Common myeloid progenitor, CD34-positive (primary cell): Measurements from ENCODE around the gene ZNF536.

ENCODE experiments used
- CTCF ChIA-PET: fragments of 350-600 bp; sonication (Branson Sonifier 250); formaldehyde crosslinking; loops from one replicate; lab custom pipeline; 2021; ENCODE audit warnings: antibody characterized with exemption; lab: Charles Lee
- POLR2A ChIA-PET: fragments of 350-600 bp; sonication (Branson Sonifier 250); formaldehyde crosslinking; loops from one replicate; lab custom pipeline; 2021; ENCODE audit warnings: antibody characterized with exemption; lab: Charles Lee
- DNase-seq, 3 donors: peaks; one replicate each; pipeline versions ENCODE4 v3.0.0 to v3.0.0-alpha.2; 2013
- H3K27ac ChIP-seq, 2 experiments: 1 replicate in 1 of 2; 2 replicates in 1 of 2; pipeline ENCODE4 v1.7.0; 2013; ENCODE audit warnings: inconsistent platforms in 2 of 2, low read length in 2 of 2, mild to moderate bottlenecking in 2 of 2, low read depth in 1 of 2, moderate library complexity in 1 of 2; ENCODE audit not compliant: severe bottlenecking in 2 of 2, insufficient read depth in 1 of 2, poor library complexity in 1 of 2
- H3K27me3 ChIP-seq, 5 experiments: replicated peaks in 2 of 5; 1 replicate in 3 of 5; 2 replicates in 2 of 5; pipeline versions ENCODE4 v1.6.1 to v1.7.0; 2013; ENCODE audit warnings: low read length in 4 of 5, mild to moderate bottlenecking in 2 of 5, moderate library complexity in 2 of 5, inconsistent platforms in 1 of 5; ENCODE audit not compliant: insufficient read depth in 5 of 5, control insufficient read depth in 4 of 5
- H3K36me3 ChIP-seq, 4 experiments: 1 replicate in 2 of 4; 2 replicates in 2 of 4; pipeline versions ENCODE4 v1.6.1 to v1.7.0; 2013; ENCODE audit warnings: low read length in 3 of 4, control low read depth in 1 of 4, mild to moderate bottlenecking in 1 of 4; ENCODE audit not compliant: control insufficient read depth in 4 of 4, insufficient read depth in 4 of 4
- H3K4me1 ChIP-seq, 4 experiments: 1 replicate in 3 of 4; 2 replicates in 1 of 4; pipeline versions ENCODE4 v1.6.1 to v1.7.1; 2013; ENCODE audit warnings: low read length in 3 of 4, mild to moderate bottlenecking in 3 of 4, control low read depth in 1 of 4, inconsistent platforms in 1 of 4, moderate library complexity in 1 of 4; ENCODE audit not compliant: control insufficient read depth in 4 of 4, insufficient read depth in 4 of 4; ENCODE audit errors: control extremely low read depth in 1 of 4
- H3K4me3 ChIP-seq, 7 experiments: 1 replicate in 4 of 7; 2 replicates in 3 of 7; pipeline versions ENCODE4 v1.5.1 to v1.7.0; 2013; ENCODE audit warnings: mild to moderate bottlenecking in 7 of 7, low read length in 6 of 7, moderate library complexity in 6 of 7, inconsistent platforms in 2 of 7, low read depth in 2 of 7, control low read depth in 1 of 7; ENCODE audit not compliant: insufficient read depth in 4 of 7, control insufficient read depth in 1 of 7; ENCODE audit errors: extremely low read depth in 1 of 7
- H3K9me3 ChIP-seq, 5 experiments: 1 replicate in 4 of 5; 2 replicates in 1 of 5; pipeline versions ENCODE4 v1.6.1 to v1.7.1; 2013; ENCODE audit warnings: low read length in 4 of 5, mild to moderate bottlenecking in 2 of 5, inconsistent platforms in 1 of 5, low read depth in 1 of 5, moderate library complexity in 1 of 5; ENCODE audit not compliant: control insufficient read depth in 4 of 5, insufficient read depth in 2 of 5; ENCODE audit errors: control extremely low read depth in 1 of 5
- WGBS: methylation state at CpG from one replicate; pipeline ENCODE4 v1.1.5; 2013; ENCODE audit not compliant: insufficient coverage; 5-methylcytosine and 5-hydroxymethylcytosine counted together

The ZNF536 gene

DNA sequence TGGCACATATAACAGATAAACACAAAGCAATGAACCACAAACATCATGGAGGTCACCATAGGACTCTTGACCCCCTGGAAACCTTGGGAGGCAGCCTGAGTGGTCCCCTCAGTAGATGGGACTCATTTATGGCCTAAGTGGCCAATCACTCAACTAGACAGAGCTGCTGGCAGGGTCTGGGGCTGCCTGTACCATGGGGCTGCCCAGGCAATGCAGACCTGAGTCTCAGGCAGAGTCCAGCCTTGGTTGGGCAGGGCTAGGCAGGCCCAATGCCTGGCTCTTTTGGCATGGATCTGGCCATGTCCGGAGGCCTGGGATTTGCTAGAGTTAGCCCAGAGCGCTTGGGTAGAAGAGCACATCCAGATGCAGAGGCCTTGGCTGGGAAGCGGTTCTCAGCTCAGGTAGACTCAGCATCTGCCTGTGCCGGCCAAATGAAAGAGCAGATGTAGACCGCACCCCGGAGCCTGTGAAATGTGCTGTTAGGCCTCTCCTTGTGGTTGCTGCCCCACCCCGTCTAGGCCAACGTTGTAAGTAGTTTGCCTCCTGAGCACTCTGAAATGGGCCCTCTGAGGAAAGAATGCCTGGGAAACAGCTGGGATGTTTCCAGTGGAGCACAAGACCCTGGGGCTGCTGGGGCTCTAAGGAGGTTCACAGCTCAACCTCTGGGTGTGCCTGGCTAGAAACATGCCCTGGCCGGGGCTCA, 171.2 kb downstream of the ZNF536 start:
- no peak overlapping the region for H3K27ac ChIP-seq
- peaks cover 0 to 4% (median 0%) of the 10 kb centered on the region in 5 experiments for H3K9me3 ChIP-seq
- no peak for DNase-seq
- no peaks in the 10 kb centered on the region for H3K36me3 ChIP-seq
- 90% methylated on average over 9 of the region's 9 CpGs for WGBS
- H3K27me3 ChIP-seq: no peaks in the 10 kb centered on the region
- ChIA-PET POLR2A (no interaction called here), CTCF (no interaction called here)
- H3K4me3 ChIP-seq: no peak overlapping the region
- H3K4me1 ChIP-seq: peaks cover 0 to 2% (median 0%) of the 10 kb centered on the region in 4 experiments

- POLR2A ChIA-PET: no interaction called here
- H3K27me3 ChIP-seq: no peaks in the 10 kb centered on the region
- peaks cover 0 to 3% (median 0%) of the 10 kb centered on the region in 5 experiments for H3K9me3 ChIP-seq
- CTCF ChIA-PET: no interaction called here
- no peaks in the 10 kb centered on the region for H3K36me3 ChIP-seq
- 99% methylated on average over 7 of the region's 7 CpGs for WGBS
- H3K27ac ChIP-seq: no peak overlapping the region
- peaks cover 0 to 4% (median 1%) of the 10 kb centered on the region in 4 experiments for H3K4me1 ChIP-seq
- no peak overlapping the region for H3K4me3 ChIP-seq
- no peak for DNase-seq
These were observed 173.6 kb downstream of the ZNF536 start for GRCh38 chr19:30545752-30546151.

GRCh38 chr19:30546332-30546731, 174.1 kb downstream of the ZNF536 start:
- POLR2A ChIA-PET: no interaction called here
- H3K9me3 ChIP-seq: peaks cover 0 to 3% (median 0%) of the 10 kb centered on the region in 5 experiments
- H3K27me3 ChIP-seq: no peaks in the 10 kb centered on the region
- peaks cover 3 to 10% (median 6%) of the 10 kb centered on the region in 4 experiments for H3K4me1 ChIP-seq
- 53% methylated on average over 4 of the region's 6 CpGs for WGBS
- no peak overlapping the region for H3K4me3 ChIP-seq
- CTCF ChIA-PET: no interaction called here
- no peak for DNase-seq
- no peak overlapping the region for H3K27ac ChIP-seq
- H3K36me3 ChIP-seq: no peaks in the 10 kb centered on the region

DNA sequence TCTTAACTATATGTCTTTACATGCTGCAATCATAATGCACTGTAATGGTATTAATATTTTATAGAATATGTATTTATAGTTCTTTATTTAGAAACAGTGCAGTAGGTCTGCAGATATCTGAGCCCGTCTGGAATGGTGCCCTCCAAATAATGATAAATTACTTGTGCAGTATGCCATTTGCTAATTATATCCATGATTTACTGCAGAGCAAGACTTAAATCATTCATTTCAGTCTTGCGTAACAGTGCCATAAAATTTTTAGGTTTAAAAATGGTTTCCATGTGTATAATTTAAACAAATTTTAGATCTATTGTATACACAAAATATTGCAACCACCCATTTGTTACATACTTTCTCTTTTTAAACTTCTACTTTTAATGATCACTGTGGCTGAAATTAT, 175.1 kb downstream of the ZNF536 start:
- ChIA-PET CTCF (interaction anchor here (1.3 kb wide), 1 partner anchor 15 kb away, joined by 4 read pairs; no protein-coding TSS in a partner anchor), POLR2A (no interaction called here)
- WGBS: no CpG with 5 or more reads among the region's 2 CpGs
- DNase-seq: no peak
- Histone ChIP-seq H3K36me3 (no peaks in the 10 kb centered on the region), H3K4me1 (peaks cover 5 to 14% (median 9%) of the 10 kb centered on the region in 4 experiments), H3K27ac (no peak overlapping the region), H3K4me3 (no peak overlapping the region), H3K9me3 (peaks cover 0 to 3% (median 0%) of the 10 kb centered on the region in 5 experiments), H3K27me3 (no peaks in the 10 kb centered on the region)

GRCh38 chr19:30549151-30549550, 177.0 kb downstream of the ZNF536 start:
- peaks cover 0 to 3% (median 0%) of the 10 kb centered on the region in 5 experiments for H3K9me3 ChIP-seq
- peaks cover 5 to 14% (median 9%) of the 10 kb centered on the region in 4 experiments for H3K4me1 ChIP-seq
- H3K27me3 ChIP-seq: no peaks in the 10 kb centered on the region
- WGBS: 96% methylated on average over 10 of the region's 13 CpGs
- H3K27ac ChIP-seq: no peak overlapping the region
- DNase-seq: no peak
- no peak overlapping the region for H3K4me3 ChIP-seq
- ChIA-PET CTCF (no interaction called here), POLR2A (no interaction called here)
- H3K36me3 ChIP-seq: no peaks in the 10 kb centered on the region

GRCh38 chr19:30551271-30551670, 179.1 kb downstream of the ZNF536 start:
- Histone ChIP-seq H3K4me3 (no peak overlapping the region), H3K4me1 (peaks cover 5 to 14% (median 9%) of the 10 kb centered on the region in 4 experiments), H3K36me3 (no peaks in the 10 kb centered on the region), H3K27me3 (peaks cover 0 to under 1% (median 0%) of the 10 kb centered on the region in 5 experiments), H3K27ac (no peak overlapping the region), H3K9me3 (peaks cover 0 to 3% (median 0%) of the 10 kb centered on the region in 5 experiments)
- ChIA-PET CTCF (no interaction called here), POLR2A (no interaction called here)
- 81% methylated on average over 8 of the region's 11 CpGs for WGBS
- no peak for DNase-seq

- ChIA-PET POLR2A (no interaction called here), CTCF (no interaction called here)
- H3K4me3 ChIP-seq: no peak overlapping the region
- no peak for DNase-seq
- peaks cover 5 to 14% (median 9%) of the 10 kb centered on the region in 4 experiments for H3K4me1 ChIP-seq
- H3K27me3 ChIP-seq: peaks cover 0 to 7% (median 0%) of the 10 kb centered on the region in 5 experiments
- H3K36me3 ChIP-seq: no peaks in the 10 kb centered on the region
- WGBS: 100% methylated on average over 3 of the region's 5 CpGs
- H3K27ac ChIP-seq: no peak overlapping the region
- peaks cover 0 to 3% (median 0%) of the 10 kb centered on the region in 5 experiments for H3K9me3 ChIP-seq
These were observed 180.4 kb downstream of the ZNF536 start for GRCh38 chr19:30552593-30552992.
